HEK293 (cell line): ENCODE measurements around the gene HOXD12.

ENCODE experiments used
- EGR2 ChIP-seq: fragments of 450-650 bp; formaldehyde crosslinking; IDR thresholded peaks from 2 replicates; pipeline ENCODE4 v1.5.1; 2016; ENCODE audit warnings: low read depth, missing biosample characterization, missing genetic modification characterization
- GLIS1 ChIP-seq: fragments of 450-650 bp; formaldehyde crosslinking; IDR thresholded peaks from 2 replicates; pipeline ENCODE4 v1.5.1; 2016; ENCODE audit warnings: missing biosample characterization, missing genetic modification characterization
- KLF10 ChIP-seq: fragments of 450-650 bp; IDR thresholded peaks from 2 replicates; pipeline ENCODE4 v1.5.1; 2018; ENCODE audit warnings: missing biosample characterization, mild to moderate bottlenecking, missing genetic modification characterization
- MZF1 ChIP-seq: fragments of 450-650 bp; formaldehyde crosslinking; IDR thresholded peaks from 2 replicates; pipeline ENCODE4 v1.5.1; 2017; ENCODE audit warnings: missing biosample characterization, missing genetic modification characterization, borderline replicate concordance
- PATZ1 ChIP-seq: fragments of 450-650 bp; formaldehyde crosslinking; IDR thresholded peaks from 2 replicates; pipeline ENCODE4 v1.5.1; 2016; ENCODE audit warnings: missing biosample characterization, missing genetic modification characterization
- PRDM10 ChIP-seq: fragments of 450-650 bp; formaldehyde crosslinking; IDR thresholded peaks from 2 replicates; pipeline ENCODE4 v1.5.1; 2016; ENCODE audit warnings: missing biosample characterization, missing genetic modification characterization
- RBAK ChIP-seq: fragments of 450-650 bp; formaldehyde crosslinking; IDR thresholded peaks from 2 replicates; pipeline ENCODE4 v1.5.1; 2016; ENCODE audit warnings: missing biosample characterization, missing genetic modification characterization
- SP3 ChIP-seq: fragments of 450-650 bp; formaldehyde crosslinking; IDR thresholded peaks from 2 replicates; pipeline ENCODE4 v1.5.1; 2016; ENCODE audit warnings: missing biosample characterization, missing genetic modification characterization
- ZBTB10 ChIP-seq: fragments of 450-650 bp; formaldehyde crosslinking; IDR thresholded peaks from 2 replicates; pipeline ENCODE4 v1.5.1; 2016; ENCODE audit warnings: missing biosample characterization, missing genetic modification characterization
- ZBTB6 ChIP-seq: fragments of 450-650 bp; formaldehyde crosslinking; IDR thresholded peaks from 2 replicates; pipeline ENCODE4 v1.5.1; 2017; ENCODE audit warnings: missing biosample characterization, missing genetic modification characterization
- ZBTB8A ChIP-seq: fragments of 450-650 bp; formaldehyde crosslinking; IDR thresholded peaks from 2 replicates; pipeline ENCODE4 v1.5.1; 2016; ENCODE audit warnings: missing biosample characterization, missing genetic modification characterization
- ZFHX2 ChIP-seq: fragments of 450-650 bp; formaldehyde crosslinking; conservative IDR thresholded peaks from 2 replicates; pipeline ENCODE4 v1.5.1; 2016; ENCODE audit warnings: missing biosample characterization, missing genetic modification characterization
- ZFP41 ChIP-seq: fragments of 450-650 bp; formaldehyde crosslinking; IDR thresholded peaks from 2 replicates; pipeline ENCODE4 v1.5.1; 2016; ENCODE audit warnings: missing biosample characterization, missing genetic modification characterization, borderline replicate concordance
- ZNF112 ChIP-seq: fragments of 450-650 bp; formaldehyde crosslinking; IDR thresholded peaks from 2 replicates; pipeline ENCODE4 v1.5.0; 2017; ENCODE audit warnings: missing biosample characterization, missing genetic modification characterization
- ZNF184 ChIP-seq: fragments of 450-650 bp; IDR thresholded peaks from 2 replicates; pipeline ENCODE4 v1.5.1; 2018; ENCODE audit warnings: missing biosample characterization, mild to moderate bottlenecking, missing genetic modification characterization
- ZNF202 ChIP-seq: fragments of 450-650 bp; formaldehyde crosslinking; IDR thresholded peaks from 2 replicates; pipeline ENCODE4 v1.5.1; 2016; ENCODE audit warnings: missing biosample characterization, missing genetic modification characterization, borderline replicate concordance
- ZNF266 ChIP-seq: fragments of 450-650 bp; formaldehyde crosslinking; IDR thresholded peaks from 2 replicates; pipeline ENCODE4 v1.5.1; 2016; ENCODE audit warnings: missing biosample characterization, missing genetic modification characterization, low read depth
- ZNF391 ChIP-seq: fragments of 450-650 bp; formaldehyde crosslinking; IDR thresholded peaks from 2 replicates; pipeline ENCODE4 v1.5.1; 2016; ENCODE audit warnings: low read depth, missing biosample characterization, missing genetic modification characterization, borderline replicate concordance
- ZNF426 ChIP-seq: fragments of 450-650 bp; formaldehyde crosslinking; IDR thresholded peaks from 2 replicates; pipeline ENCODE4 v1.5.1; 2017; ENCODE audit warnings: missing biosample characterization, missing genetic modification characterization, mild to moderate bottlenecking, inconsistent platforms, moderate library complexity
- ZNF529 ChIP-seq: fragments of 450-650 bp; formaldehyde crosslinking; IDR thresholded peaks from 2 replicates; pipeline ENCODE4 v1.5.1; 2017; ENCODE audit warnings: missing genetic modification characterization, missing biosample characterization; ENCODE audit not compliant: insufficient replicate concordance
- ZNF600 ChIP-seq: fragments of 450-650 bp; formaldehyde crosslinking; IDR thresholded peaks from 2 replicates; pipeline ENCODE4 v1.5.1; 2016; ENCODE audit warnings: missing biosample characterization, missing genetic modification characterization
- ZNF623 ChIP-seq: fragments of 450-650 bp; formaldehyde crosslinking; IDR thresholded peaks from 2 replicates; pipeline ENCODE4 v1.5.1; 2016; ENCODE audit warnings: missing biosample characterization, missing genetic modification characterization
- ZNF664 ChIP-seq: fragments of 450-650 bp; formaldehyde crosslinking; IDR thresholded peaks from 2 replicates; pipeline ENCODE4 v1.5.1; 2016; ENCODE audit warnings: missing biosample characterization, missing genetic modification characterization
- ZNF785 ChIP-seq: fragments of 450-650 bp; formaldehyde crosslinking; IDR thresholded peaks from 2 replicates; pipeline ENCODE4 v1.5.1; 2016; ENCODE audit warnings: missing biosample characterization, missing genetic modification characterization
- ZSCAN16 ChIP-seq: fragments of 450-650 bp; formaldehyde crosslinking; IDR thresholded peaks from 2 replicates; pipeline ENCODE4 v1.5.1; 2016; ENCODE audit warnings: missing biosample characterization, missing genetic modification characterization
- TF ChIP-seq, protein P1 (sequence below): fragments of 450-650 bp; formaldehyde crosslinking; IDR thresholded peaks from 2 replicates; pipeline ENCODE4 v1.5.1; 2017; ENCODE audit warnings: missing biosample characterization, missing genetic modification characterization
- TF ChIP-seq, protein P2 (sequence below): fragments of 450-650 bp; formaldehyde crosslinking; IDR thresholded peaks from 2 replicates; pipeline ENCODE4 v1.5.1; 2016; ENCODE audit warnings: missing biosample characterization, missing genetic modification characterization

HOXD12 gene

GRCh38 chr2:176085861-176086771 lies 13.5 kb upstream of the HOXD12 start (continued):
- TF ChIP-seq ZNF600 (tag by site-specific recombination) (0 out of 2 replicates have a peak, but pooled peaks have one; percentile 26), MZF1 (tag by site-specific recombination) (no peak), PATZ1 (tag by site-specific recombination) (peak; percentile 43; the same call in 1 of the 2 replicates), ZNF664 (tag by site-specific recombination) (no peak), ZNF426 (tag by site-specific recombination) (no peak), ZNF202 (no peak), ZFP41 (tag by site-specific recombination) (no peak), ZNF623 (no peak), ZNF391 (tag by site-specific recombination) (no peak), ZNF112 (tag by site-specific recombination) (no peak), ZBTB8A (peak; percentile 74), RBAK (no peak), ZNF266 (tag by site-specific recombination) (no peak), ZSCAN16 (tag by site-specific recombination) (no peak), ZNF785 (tag by site-specific recombination) (no peak), ZFHX2 (tag by site-specific recombination) (peak; percentile 74), SP3 (no peak), EGR2 (tag by site-specific recombination) (peak; percentile 47; the same call in 1 of the 2 replicates), PRDM10 (tag by site-specific recombination) (no peak), ZNF184 (tag by site-specific recombination) (no peak), KLF10 (tag by site-specific recombination) (no peak), ZBTB6 (no peak), ZBTB10 (no peak), GLIS1 (tag by site-specific recombination) (no peak), ZNF529 (no peak)
- TF ChIP-seq, protein P1, sequence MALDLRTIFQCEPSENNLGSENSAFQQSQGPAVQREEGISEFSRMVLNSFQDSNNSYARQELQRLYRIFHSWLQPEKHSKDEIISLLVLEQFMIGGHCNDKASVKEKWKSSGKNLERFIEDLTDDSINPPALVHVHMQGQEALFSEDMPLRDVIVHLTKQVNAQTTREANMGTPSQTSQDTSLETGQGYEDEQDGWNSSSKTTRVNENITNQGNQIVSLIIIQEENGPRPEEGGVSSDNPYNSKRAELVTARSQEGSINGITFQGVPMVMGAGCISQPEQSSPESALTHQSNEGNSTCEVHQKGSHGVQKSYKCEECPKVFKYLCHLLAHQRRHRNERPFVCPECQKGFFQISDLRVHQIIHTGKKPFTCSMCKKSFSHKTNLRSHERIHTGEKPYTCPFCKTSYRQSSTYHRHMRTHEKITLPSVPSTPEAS (tag by site-specific recombination), result no peak
- TF ChIP-seq, protein P2, sequence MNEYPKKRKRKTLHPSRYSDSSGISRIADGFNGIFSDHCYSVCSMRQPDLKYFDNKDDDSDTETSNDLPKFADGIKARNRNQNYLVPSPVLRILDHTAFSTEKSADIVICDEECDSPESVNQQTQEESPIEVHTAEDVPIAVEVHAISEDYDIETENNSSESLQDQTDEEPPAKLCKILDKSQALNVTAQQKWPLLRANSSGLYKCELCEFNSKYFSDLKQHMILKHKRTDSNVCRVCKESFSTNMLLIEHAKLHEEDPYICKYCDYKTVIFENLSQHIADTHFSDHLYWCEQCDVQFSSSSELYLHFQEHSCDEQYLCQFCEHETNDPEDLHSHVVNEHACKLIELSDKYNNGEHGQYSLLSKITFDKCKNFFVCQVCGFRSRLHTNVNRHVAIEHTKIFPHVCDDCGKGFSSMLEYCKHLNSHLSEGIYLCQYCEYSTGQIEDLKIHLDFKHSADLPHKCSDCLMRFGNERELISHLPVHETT (tag by site-specific recombination), result no peak
